Measurements from ENCODE around the gene RBM25.

Gene RBM25

GRCh38 chr14:73142216-73142615 is 83.9 kb downstream of the RBM25 start:
- H3K4me3 ChIP-seq (ENCODE audit: severe bottlenecking), result no peak overlapping the region
- ATAC-seq (ENCODE audit: low read depth) (no peak), DNase-seq (ENCODE audit: low spot score) (no peak)
- peaks cover 18% of the 10 kb centered on the region for H3K36me3 ChIP-seq (ENCODE audit: low read depth)
- no peaks in the 10 kb centered on the region for H3K27me3 ChIP-seq (ENCODE audit: insufficient read depth, poor library complexity, severe bottlenecking)
- H3K9me3 ChIP-seq (ENCODE audit: severe bottlenecking), result no peaks in the 10 kb centered on the region
- no peak overlapping the region for H3K27ac ChIP-seq (ENCODE audit: poor library complexity, severe bottlenecking)
- TF ChIP-seq CTCF (IDR thresholded peaks at IDR 0.05; ENCODE audit: poor library complexity, severe bottlenecking), result no peak
- peaks cover 15% of the 10 kb centered on the region for H3K4me1 ChIP-seq (ENCODE audit: insufficient read depth, poor library complexity, severe bottlenecking)

- DNase-seq (ENCODE audit: low spot score) (no peak), ATAC-seq (ENCODE audit: low read depth) (no peak)
- no peak overlapping the region for H3K4me3 ChIP-seq (ENCODE audit: severe bottlenecking)
- H3K36me3 ChIP-seq (ENCODE audit: low read depth), result peaks cover 25% of the 10 kb centered on the region
- peaks cover 15% of the 10 kb centered on the region for H3K4me1 ChIP-seq (ENCODE audit: insufficient read depth, poor library complexity, severe bottlenecking)
- TF ChIP-seq CTCF (IDR thresholded peaks at IDR 0.05; ENCODE audit: poor library complexity, severe bottlenecking), result no peak
- no peaks in the 10 kb centered on the region for H3K27me3 ChIP-seq (ENCODE audit: insufficient read depth, poor library complexity, severe bottlenecking)
- no peaks in the 10 kb centered on the region for H3K9me3 ChIP-seq (ENCODE audit: severe bottlenecking)
- H3K27ac ChIP-seq (ENCODE audit: poor library complexity, severe bottlenecking), result no peak overlapping the region
These were observed 84.7 kb downstream of the RBM25 start for GRCh38 chr14:73143003-73143402.

- Histone ChIP-seq H3K27ac (ENCODE audit: poor library complexity, severe bottlenecking) (no peak overlapping the region), H3K9me3 (ENCODE audit: severe bottlenecking) (no peaks in the 10 kb centered on the region), H3K27me3 (ENCODE audit: insufficient read depth, poor library complexity, severe bottlenecking) (no peaks in the 10 kb centered on the region), H3K36me3 (ENCODE audit: low read depth) (peaks cover 31% of the 10 kb centered on the region), H3K4me3 (ENCODE audit: severe bottlenecking) (no peak overlapping the region), H3K4me1 (ENCODE audit: insufficient read depth, poor library complexity, severe bottlenecking) (peaks cover 15% of the 10 kb centered on the region)
- ATAC-seq (ENCODE audit: low read depth) (no peak), DNase-seq (ENCODE audit: low spot score) (no peak)
- no peak for TF ChIP-seq CTCF (IDR thresholded peaks at IDR 0.05; ENCODE audit: poor library complexity, severe bottlenecking)
These were observed 85.3 kb downstream of the RBM25 start for GRCh38 chr14:73143617-73144016.

DNA sequence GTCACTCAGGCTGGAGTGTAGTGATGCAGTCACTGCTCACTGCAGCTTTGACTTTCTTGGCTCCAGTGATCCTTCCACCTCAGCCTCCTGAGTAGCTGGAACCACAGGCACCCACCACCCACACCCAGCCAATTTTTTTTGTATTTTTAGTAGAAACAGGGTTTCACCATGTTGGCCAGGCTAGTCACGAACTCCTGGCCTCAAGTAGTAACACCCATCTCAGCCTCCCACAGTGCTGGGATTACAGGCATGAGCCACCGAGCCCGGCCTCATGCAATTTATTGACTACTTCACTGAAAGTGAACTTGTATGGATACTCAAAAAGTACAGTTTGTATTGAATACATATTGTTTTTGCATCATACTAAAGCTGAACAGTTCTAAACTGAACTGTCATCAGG is 87.0 kb downstream of the RBM25 start:
- ATAC-seq (ENCODE audit: low read depth), result no peak
- no peak for TF ChIP-seq CTCF (IDR thresholded peaks at IDR 0.05; ENCODE audit: poor library complexity, severe bottlenecking)

GRCh38 chr14:73146111-73146510 is 87.8 kb downstream of the RBM25 start:
- ATAC-seq (ENCODE audit: low read depth), result no peak
- no peak for DNase-seq (ENCODE audit: low spot score)
- Histone ChIP-seq H3K9me3 (ENCODE audit: severe bottlenecking) (no peaks in the 10 kb centered on the region), H3K4me1 (ENCODE audit: insufficient read depth, poor library complexity, severe bottlenecking) (peaks cover 15% of the 10 kb centered on the region), H3K27me3 (ENCODE audit: insufficient read depth, poor library complexity, severe bottlenecking) (no peaks in the 10 kb centered on the region), H3K36me3 (ENCODE audit: low read depth) (peaks cover 51% of the 10 kb centered on the region), H3K27ac (ENCODE audit: poor library complexity, severe bottlenecking) (no peak overlapping the region), H3K4me3 (ENCODE audit: severe bottlenecking) (no peak overlapping the region)
- no peak for TF ChIP-seq CTCF (IDR thresholded peaks at IDR 0.05; ENCODE audit: poor library complexity, severe bottlenecking)

More for the DNA sequence above, 87.0 kb downstream of the RBM25 start:
- Histone ChIP-seq H3K4me3 (ENCODE audit: severe bottlenecking) (no peak overlapping the region), H3K27ac (ENCODE audit: poor library complexity, severe bottlenecking) (no peak overlapping the region), H3K4me1 (ENCODE audit: insufficient read depth, poor library complexity, severe bottlenecking) (peaks cover 15% of the 10 kb centered on the region), H3K9me3 (ENCODE audit: severe bottlenecking) (no peaks in the 10 kb centered on the region), H3K36me3 (ENCODE audit: low read depth) (peaks cover 44% of the 10 kb centered on the region), H3K27me3 (ENCODE audit: insufficient read depth, poor library complexity, severe bottlenecking) (no peaks in the 10 kb centered on the region)
- no peak for DNase-seq (ENCODE audit: low spot score)
